Left forelimb (tissue), 1 donor: ENCODE measurements around the gene GNB1L.
A peak's percentile ranks its signal among the peaks of the same experiment; 100 is the strongest.

ENCODE experiments used
- DNase-seq: peaks from one replicate; pipeline ENCODE4 v3.0.0-alpha.2; 2018; ENCODE audit warnings: low spot score

The GNB1L gene

GRCh38 chr22:19889951-19890350 is 35.3 kb upstream of the GNB1L start:
- DNase-seq: no peak

GRCh38 chr22:19888131-19888746 is 33.6 kb upstream of the GNB1L start:
- DNase-seq: no peak

GRCh38 chr22:19887256-19887985 is 32.7 kb upstream of the GNB1L start:
- no peak for DNase-seq

GRCh38 chr22:19886605-19887255 is 32.1 kb upstream of the GNB1L start:
- no peak for DNase-seq

GRCh38 chr22:19885841-19886592 is 31.3 kb upstream of the GNB1L start:
- DNase-seq: no peak

GRCh38 chr22:19884954-19885751 is 30.5 kb upstream of the GNB1L start:
- no peak for DNase-seq

- peak; percentile 48 for DNase-seq
These were observed 29.7 kb upstream of the GNB1L start for GRCh38 chr22:19884161-19884953.

- DNase-seq: peak; percentile 47
These were observed 28.8 kb upstream of the GNB1L start for GRCh38 chr22:19883446-19883845.

GRCh38 chr22:19882446-19883381 is 28.0 kb upstream of the GNB1L start:
- DNase-seq: peak; percentile 61

GRCh38 chr22:19880786-19881569 is 26.3 kb upstream of the GNB1L start:
- DNase-seq: peak; percentile 83

- DNase-seq: peak; percentile 62
These were observed 25.5 kb upstream of the GNB1L start for GRCh38 chr22:19879992-19880785.

- DNase-seq: peak; percentile 58
These were observed 24.9 kb upstream of the GNB1L start for GRCh38 chr22:19879643-19879991.

GRCh38 chr22:19879246-19879570 is 24.5 kb upstream of the GNB1L start:
- DNase-seq: no peak

GRCh38 chr22:19878461-19879245 is 24.0 kb upstream of the GNB1L start:
- no peak for DNase-seq

- DNase-seq: peak; percentile 59
These were observed 23.1 kb upstream of the GNB1L start for GRCh38 chr22:19877626-19878339.

GRCh38 chr22:19876941-19877625 is 22.4 kb upstream of the GNB1L start:
- no peak for DNase-seq
